Neural cell (in vitro differentiated cells): ENCODE results near the gene IL2RG. TPM values are rescaled to one million over a fixed set of nuclear protein-coding genes. Genes with fewer than 3 reads are reported as not detected.

ENCODE experiments used
- H2AFZ ChIP-seq: fragments of 200-600, 300-800 bp; sonication (generic), shearing (Covaris generic); 2 replicates; pipeline ENCODE4 v1.6.0; 2014; ENCODE audit warnings: low read depth, mild to moderate bottlenecking, antibody characterized with exemption, low read length, moderate library complexity
- H3F3A ChIP-seq: fragments of 200-600 bp; shearing (Covaris generic); 2 replicates; pipeline ENCODE4 v1.6.1; 2016; ENCODE audit warnings: mild to moderate bottlenecking, moderate library complexity, mixed read lengths, antibody characterized with exemption, low read length; ENCODE audit not compliant: insufficient read depth, poor library complexity, severe bottlenecking
- H3K27ac ChIP-seq: fragments of 200-600, 300-800 bp; sonication (generic), shearing (Covaris generic); 2 replicates; pipeline ENCODE4 v1.5.1; 2014; ENCODE audit warnings: mild to moderate bottlenecking, low read length, moderate library complexity
- H3K27me3 ChIP-seq: fragments of 300-800, 200-600 bp; sonication (generic), shearing (Covaris generic); 2 replicates; pipeline ENCODE4 v1.6.0; 2014; ENCODE audit warnings: mild to moderate bottlenecking, low read depth, low read length, moderate library complexity; ENCODE audit not compliant: insufficient read depth
- H3K36me3 ChIP-seq: fragments of 300-800, 200-600 bp; sonication (generic), shearing (Covaris generic); 2 replicates; pipeline ENCODE4 v1.5.1; 2014; ENCODE audit warnings: mild to moderate bottlenecking, antibody characterized with exemption, low read length, moderate library complexity; ENCODE audit not compliant: insufficient read depth
- H3K4me2 ChIP-seq: fragments of 300-800, 200-600 bp; sonication (generic), shearing (Covaris generic); 2 replicates; pipeline ENCODE4 v1.6.0; 2014; ENCODE audit warnings: mild to moderate bottlenecking, low read length
- H3K4me3 ChIP-seq: fragments of 300-800, 200-600 bp; sonication (generic), shearing (Covaris generic); 2 replicates; pipeline ENCODE4 v1.5.1; 2014; ENCODE audit warnings: mild to moderate bottlenecking, low read length, moderate library complexity
- H3K79me2 ChIP-seq: fragments of 200-600 bp; shearing (Covaris generic); replicated peaks from 2 replicates; pipeline ENCODE4 v1.6.0; 2014; ENCODE audit warnings: mild to moderate bottlenecking, low read length, moderate library complexity; ENCODE audit not compliant: insufficient read depth
- H3K9ac ChIP-seq: fragments of 300-800, 200-600 bp; sonication (generic), shearing (Covaris generic); 2 replicates; pipeline ENCODE4 v1.6.1; 2016; ENCODE audit warnings: mild to moderate bottlenecking, low read length, mixed read lengths
- H3K9me2 ChIP-seq: fragments of 200-600 bp; shearing (Covaris generic); 2 replicates; pipeline ENCODE4 v1.6.1; 2016; ENCODE audit warnings: mild to moderate bottlenecking, low read length, mixed read lengths; ENCODE audit not compliant: insufficient read depth
- H3K9me3 ChIP-seq: fragments of 200-600, 300-800 bp; sonication (generic), shearing (Covaris generic); 2 replicates; pipeline ENCODE4 v1.6.1; 2016; ENCODE audit warnings: mild to moderate bottlenecking, mixed run types, low read length, moderate library complexity, mixed read lengths
- H4K20me1 ChIP-seq: fragments of 200-600 bp; shearing (Covaris generic); 2 replicates; pipeline ENCODE4 v1.6.1; 2016; ENCODE audit warnings: mild to moderate bottlenecking, mixed run types; ENCODE audit not compliant: insufficient read depth
- EP300 ChIP-seq: fragments of 450-650 bp; conservative IDR thresholded peaks from 2 replicates; pipeline ENCODE4 v1.6.1; 2014; ENCODE audit warnings: antibody characterized with exemption, mild to moderate bottlenecking, moderate library complexity; ENCODE audit not compliant: poor library complexity, severe bottlenecking
- EZH2 ChIP-seq: fragments of 200-600, 300-800 bp; shearing (Covaris generic), sonication (generic); IDR thresholded peaks from 2 replicates; pipeline ENCODE4 v1.6.1; 2014; ENCODE audit warnings: antibody characterized with exemption, low read length, borderline replicate concordance, mild to moderate bottlenecking; ENCODE audit not compliant: insufficient read depth, poor library complexity, severe bottlenecking
- MXI1 ChIP-seq: fragments of 450-650 bp; conservative IDR thresholded peaks from 2 replicates; pipeline ENCODE4 v1.6.1; 2014; ENCODE audit warnings: antibody characterized with exemption, mild to moderate bottlenecking; ENCODE audit not compliant: poor library complexity, severe bottlenecking
- POLR2AphosphoS5 ChIP-seq: IDR thresholded peaks from 2 replicates; pipeline ENCODE4 v1.6.1; 2012
- RAD21 ChIP-seq: fragments of 450-650 bp; conservative IDR thresholded peaks from 2 replicates; pipeline ENCODE4 v1.6.1; 2014; ENCODE audit warnings: antibody characterized with exemption, mild to moderate bottlenecking, moderate library complexity
- REST ChIP-seq: IDR thresholded peaks from 2 replicates; pipeline ENCODE4 v1.6.1; 2012; ENCODE audit warnings: borderline replicate concordance
- SMC3 ChIP-seq: fragments of 450-650 bp; conservative IDR thresholded peaks from 2 replicates; pipeline ENCODE4 v1.6.1; 2014; ENCODE audit warnings: antibody characterized with exemption, mild to moderate bottlenecking, moderate library complexity; ENCODE audit not compliant: poor library complexity
- TAF1 ChIP-seq: IDR thresholded peaks from 2 replicates; pipeline ENCODE4 v1.6.1; 2012; ENCODE audit warnings: low read depth
- polyA plus RNA-seq: library from polyadenylated mRNA; depleted of rRNA; stranded (reverse); fragments of >200 nt; gene quantifications from 2 replicates; pipeline ENCODE4 v1.2.3, GENCODE V29; 2014
- TF ChIP-seq, protein P1 (sequence below): fragments of 450-650 bp; IDR thresholded peaks from 2 replicates; pipeline ENCODE4 v1.5.1; 2014; ENCODE audit warnings: antibody characterized with exemption, mild to moderate bottlenecking, moderate library complexity; ENCODE audit not compliant: poor library complexity, severe bottlenecking

The IL2RG gene
- polyA plus RNA-seq, 1 donor from 2014 or later: not detected

DNA sequence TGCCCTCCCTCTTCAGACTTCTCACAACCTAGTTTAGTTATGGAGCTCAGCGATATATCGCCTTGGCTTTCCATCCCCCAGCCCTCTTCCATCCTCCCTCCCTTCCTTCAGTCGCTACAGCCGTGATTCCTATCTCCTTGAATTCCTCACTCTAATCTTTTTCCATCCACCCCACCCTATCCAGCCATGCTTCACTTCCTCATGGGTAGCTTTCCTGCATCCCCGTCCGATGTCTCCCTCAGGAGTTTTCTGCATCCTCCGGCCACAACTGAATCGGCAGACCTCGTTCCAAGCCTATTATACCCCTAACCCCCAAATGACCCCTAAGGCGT lies 43.7 kb downstream of the IL2RG start:
- no peaks in the 10 kb centered on the region for H3K9me2 ChIP-seq
- H3K9ac ChIP-seq: peak overlapping the region; percentile 60
- H3K36me3 ChIP-seq: no peaks in the 10 kb centered on the region
- H3K27ac ChIP-seq: peak overlapping the region; percentile 62
- no peaks in the 10 kb centered on the region for H3K9me3 ChIP-seq
- peak overlapping the region; percentile 59 for H3K4me2 ChIP-seq
- H4K20me1 ChIP-seq: no peaks in the 10 kb centered on the region
- peaks cover 9% of the 10 kb centered on the region for H3K79me2 ChIP-seq
- H2AFZ ChIP-seq: peak overlapping the region; percentile 27
- no peaks in the 10 kb centered on the region for H3F3A ChIP-seq
- H3K27me3 ChIP-seq: no peaks in the 10 kb centered on the region
- TF ChIP-seq MXI1 (peak; percentile 81), TAF1 (no peak)
- peak overlapping the region; percentile 74 for H3K4me3 ChIP-seq

- peak overlapping the region; percentile 59 for H3K4me2 ChIP-seq
- no peak overlapping the region for H2AFZ ChIP-seq
- no peaks in the 10 kb centered on the region for H3F3A ChIP-seq
- H3K36me3 ChIP-seq: no peaks in the 10 kb centered on the region
- TF ChIP-seq SMC3 (no peak), EZH2 (no peak), RAD21 (no peak), REST (no peak), EP300 (no peak), MXI1 (no peak), TAF1 (no peak), POLR2AphosphoS5 (no peak)
- TF ChIP-seq, protein P1, sequence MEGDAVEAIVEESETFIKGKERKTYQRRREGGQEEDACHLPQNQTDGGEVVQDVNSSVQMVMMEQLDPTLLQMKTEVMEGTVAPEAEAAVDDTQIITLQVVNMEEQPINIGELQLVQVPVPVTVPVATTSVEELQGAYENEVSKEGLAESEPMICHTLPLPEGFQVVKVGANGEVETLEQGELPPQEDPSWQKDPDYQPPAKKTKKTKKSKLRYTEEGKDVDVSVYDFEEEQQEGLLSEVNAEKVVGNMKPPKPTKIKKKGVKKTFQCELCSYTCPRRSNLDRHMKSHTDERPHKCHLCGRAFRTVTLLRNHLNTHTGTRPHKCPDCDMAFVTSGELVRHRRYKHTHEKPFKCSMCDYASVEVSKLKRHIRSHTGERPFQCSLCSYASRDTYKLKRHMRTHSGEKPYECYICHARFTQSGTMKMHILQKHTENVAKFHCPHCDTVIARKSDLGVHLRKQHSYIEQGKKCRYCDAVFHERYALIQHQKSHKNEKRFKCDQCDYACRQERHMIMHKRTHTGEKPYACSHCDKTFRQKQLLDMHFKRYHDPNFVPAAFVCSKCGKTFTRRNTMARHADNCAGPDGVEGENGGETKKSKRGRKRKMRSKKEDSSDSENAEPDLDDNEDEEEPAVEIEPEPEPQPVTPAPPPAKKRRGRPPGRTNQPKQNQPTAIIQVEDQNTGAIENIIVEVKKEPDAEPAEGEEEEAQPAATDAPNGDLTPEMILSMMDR: no peak
- H4K20me1 ChIP-seq: no peaks in the 10 kb centered on the region
- peak overlapping the region; percentile 60 for H3K9ac ChIP-seq
- peaks cover 9% of the 10 kb centered on the region for H3K79me2 ChIP-seq
- H3K9me3 ChIP-seq: no peaks in the 10 kb centered on the region
- H3K9me2 ChIP-seq: no peaks in the 10 kb centered on the region
- no peaks in the 10 kb centered on the region for H3K27me3 ChIP-seq
- H3K27ac ChIP-seq: peak overlapping the region; percentile 62
- peak overlapping the region; percentile 74 for H3K4me3 ChIP-seq
Measured at GRCh38 chrX:71067089-71067488, 44.3 kb downstream of the IL2RG start.

- no peak overlapping the region for H3K9ac ChIP-seq
- no peaks in the 10 kb centered on the region for H3K27me3 ChIP-seq
- no peak for TF ChIP-seq REST
- no peak for TF ChIP-seq EP300
- TF ChIP-seq EZH2: no peak
- TF ChIP-seq SMC3: no peak
- TF ChIP-seq TAF1: no peak
- TF ChIP-seq POLR2AphosphoS5: no peak
- TF ChIP-seq MXI1: no peak
- TF ChIP-seq RAD21: no peak
- TF ChIP-seq, protein P1: no peak
- H4K20me1 ChIP-seq: no peaks in the 10 kb centered on the region
- H3K9me2 ChIP-seq: no peaks in the 10 kb centered on the region
- H3K36me3 ChIP-seq: no peaks in the 10 kb centered on the region
- no peak overlapping the region for H3K27ac ChIP-seq
- peaks cover 9% of the 10 kb centered on the region for H3K79me2 ChIP-seq
- H3K4me3 ChIP-seq: no peak overlapping the region
- no peak overlapping the region for H2AFZ ChIP-seq
- no peaks in the 10 kb centered on the region for H3K9me3 ChIP-seq
- H3K4me2 ChIP-seq: no peak overlapping the region
- no peaks in the 10 kb centered on the region for H3F3A ChIP-seq
Measured at GRCh38 chrX:71060127-71060526, 51.2 kb downstream of the IL2RG start.
